HepG2 (cell line): Measurements from ENCODE around the gene DNM1. TPM values are rescaled to one million over a fixed set of nuclear protein-coding genes. Genes with fewer than 3 reads are reported as not detected.

ENCODE experiments used
- ADNP ChIP-seq: sonication (generic); formaldehyde crosslinking; IDR thresholded peaks from 2 replicates; pipeline ENCODE4 v1.4.0; 2020; ENCODE audit warnings: missing genetic modification reagents
- FOXK1 ChIP-seq: sonication (generic); formaldehyde crosslinking; IDR thresholded peaks from 2 replicates; pipeline ENCODE4 v1.4.0; 2020; ENCODE audit warnings: low read depth, missing genetic modification reagents, borderline replicate concordance
- GFI1 ChIP-seq: sonication (generic); formaldehyde crosslinking; IDR thresholded peaks from 2 replicates; pipeline ENCODE4 v1.5.0; 2020; ENCODE audit warnings: missing genetic modification reagents, mild to moderate bottlenecking, borderline replicate concordance
- HCFC1 ChIP-seq: fragments of 150-350 bp; IDR thresholded peaks from 2 replicates; pipeline ENCODE4 v1.6.1; 2014; ENCODE audit warnings: low read depth, low read length
- LCORL ChIP-seq, 2 experiments: fragments of 450-650 bp in 1 of 2; sonication (generic) in 1 of 2; formaldehyde crosslinking in 1 of 2; IDR thresholded peaks; 2 replicates each; pipeline versions ENCODE4 v1.5.0 to v1.6.1; 2017 to 2020; ENCODE audit warnings: antibody characterized with exemption in 1 of 2, missing genetic modification reagents in 1 of 2
- MTERF4 ChIP-seq: sonication (generic); formaldehyde crosslinking; IDR thresholded peaks from 2 replicates; pipeline ENCODE4 v1.8.0; 2023; ENCODE audit warnings: mild to moderate bottlenecking, missing genetic modification reagents
- NFE2 ChIP-seq: sonication (generic); formaldehyde crosslinking; IDR thresholded peaks from 2 replicates; pipeline ENCODE4 v1.4.0; 2020; ENCODE audit warnings: missing genetic modification reagents
- NONO ChIP-seq, 2 experiments: fragments of 450-650 bp in 1 of 2; sonication (generic) in 1 of 2; formaldehyde crosslinking in 1 of 2; IDR thresholded peaks in 1 of 2; conservative IDR thresholded peaks in 1 of 2; 2 replicates each; pipeline versions ENCODE4 v1.6.1 to v1.8.0; 2017 to 2022; ENCODE audit warnings: mild to moderate bottlenecking in 1 of 2, missing genetic modification reagents in 1 of 2, moderate library complexity in 1 of 2
- NR2F1 ChIP-seq, 2 experiments: fragments of 450-650 bp in 1 of 2; formaldehyde crosslinking in 1 of 2; IDR thresholded peaks; 2 replicates each; pipeline versions ENCODE4 v1.5.0 to v1.6.1; 2016 to 2020; ENCODE audit warnings: mild to moderate bottlenecking in 1 of 2, missing compliant biosample characterization in 1 of 2, missing genetic modification reagents in 1 of 2, moderate library complexity in 1 of 2
- POLR2A ChIP-seq, 2 experiments: IDR thresholded peaks; 2 replicates each; pipeline ENCODE4 v1.6.1; 2011; ENCODE audit warnings: low read depth in 2 of 2, low read length in 2 of 2, mild to moderate bottlenecking in 1 of 2, moderate library complexity in 1 of 2; ENCODE audit not compliant: insufficient read depth in 1 of 2
- TFDP1 ChIP-seq: IDR thresholded peaks from 2 replicates; pipeline ENCODE4 v1.6.1; 2016; ENCODE audit warnings: missing compliant biosample characterization, missing genetic modification reagents, borderline replicate concordance
- UBTF ChIP-seq: sonication (generic); formaldehyde crosslinking; IDR thresholded peaks from 2 replicates; pipeline ENCODE4 v1.4.0; 2020; ENCODE audit warnings: mild to moderate bottlenecking, missing genetic modification reagents
- YEATS4 ChIP-seq: sonication (generic); formaldehyde crosslinking; IDR thresholded peaks from 2 replicates; pipeline ENCODE4 v1.4.0; 2020; ENCODE audit warnings: missing genetic modification reagents, borderline replicate concordance
- ZBTB7A ChIP-seq: sonication (generic); formaldehyde crosslinking; IDR thresholded peaks from 2 replicates; pipeline ENCODE4 v1.8.0; 2022; ENCODE audit warnings: mild to moderate bottlenecking, missing genetic modification reagents
- ZEB1 ChIP-seq: IDR thresholded peaks from 2 replicates; pipeline ENCODE4 v1.6.1; 2012; ENCODE audit warnings: mild to moderate bottlenecking, low read depth, inconsistent platforms; ENCODE audit not compliant: insufficient replicate concordance
- ZKSCAN5 ChIP-seq: sonication (generic); formaldehyde crosslinking; IDR thresholded peaks from 2 replicates; pipeline ENCODE4 v1.5.1; 2020; ENCODE audit warnings: mild to moderate bottlenecking, missing genetic modification reagents
- ZNF142 ChIP-seq: sonication (generic); formaldehyde crosslinking; IDR thresholded peaks from 2 replicates; pipeline ENCODE4 v1.4.0; 2020; ENCODE audit warnings: missing genetic modification reagents
- ZNF446 ChIP-seq: sonication (generic); formaldehyde crosslinking; IDR thresholded peaks from 2 replicates; pipeline ENCODE4 v1.5.0; 2020; ENCODE audit warnings: mild to moderate bottlenecking, missing genetic modification reagents
- ZNF547 ChIP-seq: sonication (generic); formaldehyde crosslinking; IDR thresholded peaks from 2 replicates; pipeline ENCODE4 v1.5.1; 2020; ENCODE audit warnings: mild to moderate bottlenecking, missing genetic modification reagents
- polyA plus RNA-seq, 8 experiments: library from polyadenylated mRNA; depleted of rRNA in 3 of 8; stranded (reverse) in 7 of 8; unstranded in 1 of 8; fragments of >200 nt; fragmentation: Illumina TruSeq in 4 of 8; extraction: Trizol in 4 of 8; gene quantifications; 2 replicates each; pipeline versions ENCODE4 v1.2.1 to v1.2.3, GENCODE V29; 2011 to 2016; ENCODE audit warnings: low read depth in 4 of 8, missing spikeins in 1 of 8, mixed read lengths in 1 of 8; ENCODE audit not compliant: insufficient read depth in 1 of 8
- total RNA-seq, 5 experiments: library from RNA; depleted of rRNA; stranded (reverse); fragments of >200 nt; fragmentation: Illumina TruSeq; extraction: Trizol; gene quantifications; 2 replicates each; pipeline ENCODE4 v1.2.3, GENCODE V29; 2016; ENCODE audit warnings: low read depth in 1 of 5

Gene DNM1
- total and polyA plus RNA-seq, 2 of the 13 experiments (the other 11 are each of a cell fraction or from before 2014, with no cell fraction given): 0.13 to 0.58 TPM

GRCh38 chr9:128191406-128192046, 11.7 kb upstream of the DNM1 start, which contains the start of gene CIZ1 (continued):
- TF ChIP-seq UBTF (CRISPR knock-in tag): peak; percentile 92
- 0 out of 2 replicates have a peak, but pooled peaks have one; percentile 22 for TF ChIP-seq HCFC1
- 0 out of 2 replicates have a peak, but pooled peaks have one; percentile 16 for TF ChIP-seq ADNP (CRISPR knock-in tag)
- TF ChIP-seq FOXK1 (CRISPR knock-in tag): peak; percentile 27; the same call in 1 of the 2 replicates
- no peak for TF ChIP-seq MTERF4 (CRISPR knock-in tag)
- peak; percentile 60 to 77; a peak in 3 of 4 replicates for TF ChIP-seq POLR2A (IDR thresholded peaks at IDR 0.05; ENCODE audit: insufficient read depth in 1 of 2, low read depth in 2 of 2, low read length in 2 of 2)
- no peak for TF ChIP-seq LCORL (IDR thresholded peaks at IDR 0.05)
- peak; percentile 68 for TF ChIP-seq LCORL (CRISPR knock-in tag; IDR thresholded peaks at IDR 0.05)
- TF ChIP-seq ZEB1: peak; percentile 38
- peak; percentile 75 for TF ChIP-seq ZNF547
- peak in 1 of 2 experiments; percentile 35; a peak in 1 of 4 replicates for TF ChIP-seq NR2F1 (CRISPR knock-in tag; IDR thresholded peaks at IDR 0.05)
- peak; percentile 47; the same call in 1 of the 2 replicates for TF ChIP-seq TFDP1 (CRISPR knock-in tag)
- TF ChIP-seq ZNF142 (CRISPR knock-in tag): peak; percentile 72
- no peak for TF ChIP-seq ZNF446 (CRISPR knock-in tag)
- TF ChIP-seq NFE2: no peak
- no peak for TF ChIP-seq NONO (IDR thresholded peaks at IDR 0.05)
- TF ChIP-seq NONO (CRISPR knock-in tag; conservative IDR thresholded peaks at IDR 0.05): peak; percentile 86; the same call in 1 of the 2 replicates
- peak; percentile 80; the same call in 1 of the 2 replicates for TF ChIP-seq YEATS4
- TF ChIP-seq GFI1 (CRISPR knock-in tag): peak; percentile 54; the same call in 1 of the 2 replicates
- TF ChIP-seq ZKSCAN5 (CRISPR knock-in tag): no peak
- TF ChIP-seq ZBTB7A (CRISPR knock-in tag): peak; percentile 95
